ENCODE results near the gene FBXO11.

The FBXO11 gene

DNA sequence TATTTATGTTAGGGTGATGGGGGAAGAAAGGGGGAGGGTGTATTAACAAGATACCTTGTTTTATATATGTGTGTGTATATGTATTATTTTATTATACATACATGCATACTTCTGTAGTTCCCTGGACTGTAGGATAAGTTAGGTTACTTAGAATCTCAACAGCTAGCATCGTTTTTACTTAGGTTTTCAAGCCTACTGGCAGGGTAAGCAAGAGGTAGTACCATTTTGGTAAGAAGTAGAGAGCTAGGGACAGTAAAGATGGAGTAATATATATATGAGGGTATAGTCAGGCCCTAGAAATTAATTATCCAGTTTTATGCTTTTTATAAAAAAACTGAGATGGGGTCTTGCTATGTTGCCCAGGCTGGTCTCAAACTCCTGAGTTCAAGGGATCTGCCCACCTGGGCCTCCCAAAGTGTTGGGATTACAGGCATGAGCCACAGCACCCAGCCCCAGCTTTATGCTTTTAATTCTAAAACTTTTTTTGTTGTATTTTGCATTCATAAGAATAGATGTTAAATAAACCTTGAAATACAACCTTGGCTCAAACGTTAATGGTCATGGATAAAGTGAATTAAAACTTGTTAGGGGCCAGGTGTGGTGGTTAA, 110.1 kb downstream of the FBXO11 start:
- no peaks in the 10 kb centered on the region for H3K9me3 ChIP-seq (ENCODE audit: control insufficient read depth in 1 of 2, low read length in 2 of 2)
- H3K9ac ChIP-seq (ENCODE audit: low read depth in 1 of 2, low read length in 2 of 2): no peak overlapping the region
- H3K36me3 ChIP-seq (ENCODE audit: control insufficient read depth in 1 of 2, insufficient read depth in 2 of 2, low read length in 2 of 2): peaks cover 38 to 57% of the 10 kb centered on the region in 2 donors
- no peaks in the 10 kb centered on the region for H3K4me1 ChIP-seq (ENCODE audit: control insufficient read depth in 1 of 2, insufficient read depth in 2 of 2, low read length in 2 of 2)
- H3K27ac ChIP-seq (ENCODE audit: low read depth, low read length): no peak overlapping the region
- no peak overlapping the region for H3K4me3 ChIP-seq (ENCODE audit: low read depth in 1 of 2, low read length in 2 of 2)
- H3K27me3 ChIP-seq (ENCODE audit: control insufficient read depth in 1 of 2, insufficient read depth in 2 of 2, low read length in 2 of 2): no peaks in the 10 kb centered on the region

DNA sequence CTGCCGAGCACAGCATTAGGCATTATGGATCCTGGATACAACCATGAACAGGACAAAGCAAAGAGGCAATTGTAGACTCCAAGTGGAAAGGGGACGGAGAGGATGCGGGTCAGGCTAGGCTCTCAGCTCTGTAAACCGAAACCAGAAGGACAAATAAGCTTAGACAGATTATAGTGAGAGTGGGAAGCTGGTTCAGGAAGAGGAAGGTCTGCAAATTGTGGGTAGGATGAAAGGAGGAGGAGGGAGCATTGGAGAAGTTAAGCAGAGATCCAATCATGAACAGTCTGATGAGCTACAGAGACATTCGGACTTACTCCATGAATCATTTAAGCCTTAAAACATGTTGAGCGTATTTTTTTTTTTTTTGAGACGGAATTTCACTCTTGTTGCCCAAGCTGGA, 120.3 kb downstream of the FBXO11 start:
- Histone ChIP-seq H3K4me3 (ENCODE audit: low read depth in 1 of 2, low read length in 2 of 2) (peak overlapping the region in 1 of 2 donors; percentile 51), H3K36me3 (ENCODE audit: control insufficient read depth in 1 of 2, insufficient read depth in 2 of 2, low read length in 2 of 2) (no peaks in the 10 kb centered on the region), H3K9ac (ENCODE audit: low read depth in 1 of 2, low read length in 2 of 2) (no peak overlapping the region), H3K27ac (ENCODE audit: low read depth, low read length) (no peak overlapping the region), H3K9me3 (ENCODE audit: control insufficient read depth in 1 of 2, low read length in 2 of 2) (no peaks in the 10 kb centered on the region), H3K27me3 (ENCODE audit: control insufficient read depth in 1 of 2, insufficient read depth in 2 of 2, low read length in 2 of 2) (no peaks in the 10 kb centered on the region), H3K4me1 (ENCODE audit: control insufficient read depth in 1 of 2, insufficient read depth in 2 of 2, low read length in 2 of 2) (peaks cover 0 to 14% of the 10 kb centered on the region in 2 donors)

DNA sequence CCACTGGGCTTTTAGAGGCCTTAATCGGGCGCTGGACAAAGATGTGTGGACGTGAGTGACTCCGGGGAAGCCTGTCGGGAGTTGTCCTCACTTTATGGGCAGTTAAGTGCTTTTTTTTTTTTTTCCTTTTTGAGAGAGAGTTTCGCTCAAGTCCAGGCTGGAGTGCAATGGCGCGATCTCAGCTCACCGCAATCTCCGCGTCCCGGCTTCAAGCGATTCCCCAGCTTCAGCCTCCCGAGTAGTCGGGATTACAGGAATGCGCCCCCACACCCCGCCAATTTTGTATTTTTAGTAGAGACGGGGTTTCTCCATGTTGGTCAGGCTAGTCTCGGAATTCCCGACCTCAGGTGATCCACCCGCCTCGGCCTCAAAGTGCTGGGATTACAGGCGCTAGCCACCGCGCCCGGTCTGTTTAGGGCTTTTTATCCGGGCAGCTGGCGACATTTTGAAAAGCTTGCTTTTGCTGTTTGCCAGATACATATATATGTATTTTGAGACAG, 121.9 kb downstream of the FBXO11 start:
- no peak overlapping the region for H3K27ac ChIP-seq (ENCODE audit: low read depth, low read length)
- no peaks in the 10 kb centered on the region for H3K27me3 ChIP-seq (ENCODE audit: control insufficient read depth in 1 of 2, insufficient read depth in 2 of 2, low read length in 2 of 2)
- H3K9me3 ChIP-seq (ENCODE audit: control insufficient read depth in 1 of 2, low read length in 2 of 2): no peaks in the 10 kb centered on the region
- H3K4me1 ChIP-seq (ENCODE audit: control insufficient read depth in 1 of 2, insufficient read depth in 2 of 2, low read length in 2 of 2): peaks cover 0 to 14% of the 10 kb centered on the region in 2 donors
- peak overlapping the region in 1 of 2 donors; percentile 6 for H3K9ac ChIP-seq (ENCODE audit: low read depth in 1 of 2, low read length in 2 of 2)
- H3K4me3 ChIP-seq (ENCODE audit: low read depth in 1 of 2, low read length in 2 of 2): peak overlapping the region; percentile 61 to 87
- no peaks in the 10 kb centered on the region for H3K36me3 ChIP-seq (ENCODE audit: control insufficient read depth in 1 of 2, insufficient read depth in 2 of 2, low read length in 2 of 2)

DNA sequence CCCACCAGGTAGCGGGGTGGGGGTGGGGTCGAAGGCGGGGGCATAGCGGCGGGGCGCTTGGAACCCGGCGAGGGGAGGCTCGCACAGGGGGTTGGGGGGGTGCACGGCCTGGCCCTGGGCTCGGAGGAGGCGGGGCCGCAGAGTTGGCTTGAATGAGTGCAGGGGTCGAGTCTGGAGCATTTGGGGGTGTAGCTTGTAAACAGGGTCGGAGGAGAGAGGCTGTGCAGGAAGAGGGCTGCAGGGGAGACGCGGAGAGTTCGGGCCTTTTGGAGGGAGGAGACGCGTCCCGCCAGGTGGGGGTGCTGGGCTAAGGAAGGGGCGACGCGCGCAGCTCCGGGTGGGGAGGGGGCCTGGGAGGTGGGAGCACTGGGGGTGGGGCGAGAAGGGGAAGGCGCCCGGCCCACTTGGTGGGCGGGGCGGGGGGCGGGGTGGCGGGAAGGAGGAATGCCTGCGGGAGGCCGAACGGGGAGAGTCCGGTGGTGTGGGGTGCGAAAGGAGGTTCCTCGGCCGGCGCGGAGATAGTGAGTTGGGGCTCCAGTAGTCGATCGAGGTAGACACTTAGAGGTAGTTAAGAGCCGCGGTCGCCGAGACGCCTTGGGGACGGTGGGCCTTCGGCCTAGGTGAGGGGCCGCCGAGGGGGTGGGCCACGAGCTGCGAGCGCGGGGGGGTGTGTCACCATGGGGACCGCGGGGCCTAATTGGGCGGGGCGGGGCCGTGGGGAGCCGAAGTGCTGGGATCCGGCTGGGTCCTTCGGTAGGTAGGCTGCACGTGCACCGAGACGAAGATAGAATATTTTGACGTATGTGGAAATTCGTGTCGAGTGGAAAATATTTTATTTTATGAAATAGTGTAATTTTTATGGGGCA, 122.6 kb downstream of the FBXO11 start:
- Histone ChIP-seq H3K27me3 (ENCODE audit: control insufficient read depth in 1 of 2, insufficient read depth in 2 of 2, low read length in 2 of 2) (no peaks in the 10 kb centered on the region), H3K36me3 (ENCODE audit: control insufficient read depth in 1 of 2, insufficient read depth in 2 of 2, low read length in 2 of 2) (no peaks in the 10 kb centered on the region), H3K4me3 (ENCODE audit: low read depth in 1 of 2, low read length in 2 of 2) (peak overlapping the region; percentile 80 to 87), H3K27ac (ENCODE audit: low read depth, low read length) (peak overlapping the region; percentile 88), H3K4me1 (ENCODE audit: control insufficient read depth in 1 of 2, insufficient read depth in 2 of 2, low read length in 2 of 2) (peaks cover 0 to 14% of the 10 kb centered on the region in 2 donors), H3K9ac (ENCODE audit: low read depth in 1 of 2, low read length in 2 of 2) (peak overlapping the region; percentile 73 to 91), H3K9me3 (ENCODE audit: control insufficient read depth in 1 of 2, low read length in 2 of 2) (no peaks in the 10 kb centered on the region)

DNA sequence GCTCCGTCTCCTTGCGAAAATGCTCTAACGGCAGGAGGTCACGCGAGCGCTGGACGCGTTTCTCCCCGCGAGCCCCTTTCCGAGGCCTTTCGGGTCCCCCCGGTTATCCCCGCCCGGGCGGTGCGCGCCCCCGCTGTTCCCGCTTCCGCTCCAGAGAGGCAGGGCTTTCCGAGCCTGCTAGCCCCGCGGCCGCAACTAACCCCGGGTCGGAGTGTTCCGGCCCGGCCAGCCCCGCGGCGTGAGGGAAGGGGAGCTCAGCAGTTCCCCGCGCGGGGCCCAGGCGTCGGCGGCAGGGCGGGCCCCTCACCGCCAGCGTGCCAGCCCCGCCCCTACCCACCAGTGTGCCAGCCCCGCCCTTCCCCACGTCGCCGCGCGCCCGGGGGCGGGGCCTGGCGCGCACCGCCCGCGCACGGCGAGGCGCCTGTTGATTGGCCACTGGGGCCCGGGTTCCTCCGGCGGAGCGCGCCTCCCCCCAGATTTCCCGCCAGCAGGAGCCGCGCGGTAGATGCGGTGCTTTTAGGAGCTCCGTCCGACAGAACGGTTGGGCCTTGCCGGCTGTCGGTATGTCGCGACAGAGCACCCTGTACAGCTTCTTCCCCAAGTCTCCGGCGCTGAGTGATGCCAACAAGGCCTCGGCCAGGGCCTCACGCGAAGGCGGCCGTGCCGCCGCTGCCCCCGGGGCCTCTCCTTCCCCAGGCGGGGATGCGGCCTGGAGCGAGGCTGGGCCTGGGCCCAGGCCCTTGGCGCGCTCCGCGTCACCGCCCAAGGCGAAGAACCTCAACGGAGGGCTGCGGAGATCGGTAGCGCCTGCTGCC, 123.4 kb downstream of the FBXO11 start, which contains the start of gene MSH6:
Gene MSH6 (plus strand): TSS at position 475 of the 815 bp plus-strand sequence. CDS start 89 bp downstream, at position 564.
- H3K36me3 ChIP-seq (ENCODE audit: control insufficient read depth in 1 of 2, insufficient read depth in 2 of 2, low read length in 2 of 2): no peaks in the 10 kb centered on the region
- H3K27ac ChIP-seq (ENCODE audit: low read depth, low read length): peak within 1 kb of the TSS; percentile 88
- no peaks in the 10 kb centered on the region for H3K9me3 ChIP-seq (ENCODE audit: control insufficient read depth in 1 of 2, low read length in 2 of 2)
- H3K4me3 ChIP-seq (ENCODE audit: low read depth in 1 of 2, low read length in 2 of 2): peak within 1 kb of the TSS; percentile 80 to 87
- peaks cover 0 to 14% of the 10 kb centered on the region in 2 donors for H3K4me1 ChIP-seq (ENCODE audit: control insufficient read depth in 1 of 2, insufficient read depth in 2 of 2, low read length in 2 of 2)
- H3K27me3 ChIP-seq (ENCODE audit: control insufficient read depth in 1 of 2, insufficient read depth in 2 of 2, low read length in 2 of 2): no peaks in the 10 kb centered on the region
- peak within 1 kb of the TSS; percentile 89 to 91 for H3K9ac ChIP-seq (ENCODE audit: low read depth in 1 of 2, low read length in 2 of 2)

DNA sequence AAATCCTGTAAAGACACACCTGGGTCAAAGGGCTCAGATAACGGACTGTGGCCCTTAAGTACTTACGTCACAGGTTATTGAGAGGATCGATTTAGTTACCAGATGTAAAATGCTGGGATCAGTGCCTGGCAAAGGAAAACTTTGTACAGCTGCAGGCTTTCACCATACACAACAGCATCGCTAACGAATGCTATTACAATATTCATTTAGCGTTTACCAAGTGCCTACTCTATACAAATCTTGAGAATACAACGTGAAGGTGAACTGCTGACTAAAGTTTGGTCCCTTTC, 124.0 kb downstream of the FBXO11 start:
- Histone ChIP-seq H3K9ac (ENCODE audit: low read depth in 1 of 2, low read length in 2 of 2) (peak overlapping the region; percentile 76 to 89), H3K27me3 (ENCODE audit: control insufficient read depth in 1 of 2, insufficient read depth in 2 of 2, low read length in 2 of 2) (no peaks in the 10 kb centered on the region), H3K36me3 (ENCODE audit: control insufficient read depth in 1 of 2, insufficient read depth in 2 of 2, low read length in 2 of 2) (no peaks in the 10 kb centered on the region), H3K4me1 (ENCODE audit: control insufficient read depth in 1 of 2, insufficient read depth in 2 of 2, low read length in 2 of 2) (peaks cover 0 to 18% of the 10 kb centered on the region in 2 donors), H3K4me3 (ENCODE audit: low read depth in 1 of 2, low read length in 2 of 2) (peak overlapping the region; percentile 80 to 82), H3K27ac (ENCODE audit: low read depth, low read length) (peak overlapping the region; percentile 87), H3K9me3 (ENCODE audit: control insufficient read depth in 1 of 2, low read length in 2 of 2) (no peaks in the 10 kb centered on the region)

DNA sequence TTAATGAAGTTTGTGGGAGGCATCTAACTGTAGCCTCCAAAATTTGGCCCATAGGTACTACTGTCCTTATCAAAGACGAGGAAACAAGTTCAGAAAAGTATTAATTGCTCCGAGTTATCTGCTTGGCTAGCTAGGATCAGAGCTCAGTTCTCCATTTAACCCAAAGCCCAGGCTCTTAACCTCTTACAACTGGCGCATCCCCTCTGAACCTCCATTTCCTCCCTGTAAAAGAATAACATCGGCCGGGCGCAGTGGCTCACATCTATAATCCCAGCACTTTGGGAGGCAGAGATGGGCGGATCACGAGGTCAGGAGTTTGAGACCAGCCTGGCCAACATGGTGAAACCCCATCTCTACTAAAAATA, 126.9 kb downstream of the FBXO11 start:
- peaks cover 0 to 6% of the 10 kb centered on the region in 2 donors for H3K4me1 ChIP-seq (ENCODE audit: control insufficient read depth in 1 of 2, insufficient read depth in 2 of 2, low read length in 2 of 2)
- no peak overlapping the region for H3K9ac ChIP-seq (ENCODE audit: low read depth in 1 of 2, low read length in 2 of 2)
- no peaks in the 10 kb centered on the region for H3K27me3 ChIP-seq (ENCODE audit: control insufficient read depth in 1 of 2, insufficient read depth in 2 of 2, low read length in 2 of 2)
- H3K4me3 ChIP-seq (ENCODE audit: low read depth in 1 of 2, low read length in 2 of 2): no peak overlapping the region
- no peaks in the 10 kb centered on the region for H3K9me3 ChIP-seq (ENCODE audit: control insufficient read depth in 1 of 2, low read length in 2 of 2)
- H3K36me3 ChIP-seq (ENCODE audit: control insufficient read depth in 1 of 2, insufficient read depth in 2 of 2, low read length in 2 of 2): no peaks in the 10 kb centered on the region
- no peak overlapping the region for H3K27ac ChIP-seq (ENCODE audit: low read depth, low read length)

DNA sequence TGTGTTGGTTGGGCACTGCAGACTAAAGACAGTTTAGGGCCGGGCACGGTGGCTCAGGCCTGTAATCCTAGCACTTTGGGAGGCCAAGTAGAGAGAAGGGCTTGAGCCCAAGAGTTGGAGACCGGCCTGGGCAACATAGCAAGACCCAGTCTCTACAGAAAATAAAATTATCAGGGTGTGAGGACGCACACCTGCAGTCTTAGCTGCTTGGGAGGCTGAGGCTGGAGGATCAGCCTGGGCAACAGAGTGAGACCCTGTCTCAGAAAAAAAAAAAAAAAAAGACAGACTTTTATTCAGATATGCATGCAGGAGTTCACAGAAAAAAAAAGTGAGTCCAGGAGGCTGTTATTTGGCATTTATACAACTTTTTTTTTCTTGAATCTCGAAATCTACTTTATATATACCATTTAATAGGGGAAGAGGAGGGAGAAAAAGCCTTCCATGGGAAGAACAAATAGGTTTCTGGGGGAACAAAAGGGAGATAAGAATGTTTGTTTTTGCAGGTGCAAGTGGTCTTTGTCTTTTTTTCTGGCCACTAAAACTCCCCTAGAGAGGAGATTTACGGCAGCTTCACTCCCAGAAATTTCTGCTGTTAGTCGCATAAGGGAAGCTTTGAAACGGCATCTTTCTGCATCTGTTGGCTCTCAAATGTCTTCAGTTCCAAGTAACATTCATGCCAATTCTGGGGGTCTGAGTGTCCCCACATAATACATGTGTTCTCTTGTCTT, 127.4 kb downstream of the FBXO11 start:
- Histone ChIP-seq H3K36me3 (ENCODE audit: control insufficient read depth in 1 of 2, insufficient read depth in 2 of 2, low read length in 2 of 2) (no peaks in the 10 kb centered on the region), H3K27me3 (ENCODE audit: control insufficient read depth in 1 of 2, insufficient read depth in 2 of 2, low read length in 2 of 2) (no peaks in the 10 kb centered on the region), H3K4me1 (ENCODE audit: control insufficient read depth in 1 of 2, insufficient read depth in 2 of 2, low read length in 2 of 2) (peaks cover 0 to 4% of the 10 kb centered on the region in 2 donors), H3K9me3 (ENCODE audit: control insufficient read depth in 1 of 2, low read length in 2 of 2) (no peaks in the 10 kb centered on the region), H3K27ac (ENCODE audit: low read depth, low read length) (no peak overlapping the region), H3K4me3 (ENCODE audit: low read depth in 1 of 2, low read length in 2 of 2) (no peak overlapping the region), H3K9ac (ENCODE audit: low read depth in 1 of 2, low read length in 2 of 2) (no peak overlapping the region)

DNA sequence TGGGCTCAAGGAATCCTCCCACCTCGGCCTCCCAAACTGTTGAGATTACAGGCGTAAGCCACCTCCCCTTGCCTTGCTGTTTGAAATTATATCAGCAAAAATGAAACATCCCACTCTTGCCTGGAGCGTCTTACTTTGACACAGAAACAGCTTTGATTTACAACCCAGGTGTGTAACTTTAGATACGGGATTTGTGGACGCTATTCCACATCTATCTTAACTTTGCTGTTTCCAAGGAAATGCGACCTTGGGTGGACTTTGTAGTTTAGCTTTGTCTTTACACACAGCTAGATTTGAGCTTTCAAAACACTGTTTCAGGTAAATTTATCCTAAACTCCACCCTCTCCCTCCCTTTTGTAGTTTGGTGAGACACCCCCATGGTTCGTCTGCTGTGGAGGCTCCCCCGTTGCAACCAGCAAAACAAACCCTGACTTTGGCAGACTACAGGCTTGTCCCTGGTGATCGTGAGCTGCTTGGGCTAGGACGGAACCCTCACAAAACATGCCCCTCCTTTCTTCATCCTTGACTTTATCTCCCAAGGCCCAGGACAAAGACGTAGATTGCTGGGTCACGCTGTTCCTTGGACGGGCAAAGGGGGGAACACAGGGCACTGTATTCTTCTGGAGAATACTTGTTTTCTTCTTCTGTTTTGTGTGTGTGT, 128.9 kb downstream of the FBXO11 start:
- no peak overlapping the region for H3K27ac ChIP-seq (ENCODE audit: low read depth, low read length)

More for the DNA sequence above, 128.9 kb downstream of the FBXO11 start:
- no peaks in the 10 kb centered on the region for H3K9me3 ChIP-seq (ENCODE audit: control insufficient read depth in 1 of 2, low read length in 2 of 2)
- peaks cover 0 to 4% of the 10 kb centered on the region in 2 donors for H3K4me1 ChIP-seq (ENCODE audit: control insufficient read depth in 1 of 2, insufficient read depth in 2 of 2, low read length in 2 of 2)
- peak overlapping the region in 1 of 2 donors; percentile 18 for H3K9ac ChIP-seq (ENCODE audit: low read depth in 1 of 2, low read length in 2 of 2)
- no peaks in the 10 kb centered on the region for H3K27me3 ChIP-seq (ENCODE audit: control insufficient read depth in 1 of 2, insufficient read depth in 2 of 2, low read length in 2 of 2)
- no peaks in the 10 kb centered on the region for H3K36me3 ChIP-seq (ENCODE audit: control insufficient read depth in 1 of 2, insufficient read depth in 2 of 2, low read length in 2 of 2)
- no peak overlapping the region for H3K4me3 ChIP-seq (ENCODE audit: low read depth in 1 of 2, low read length in 2 of 2)

Measured in duodenal mucosa (tissue), 2 donors.